HFF-Myc (cell line): ENCODE results near the gene RBM4.
"Not testable (repeated sequence)": the region's sequence is repeated elsewhere in the genome, so short reads cannot be mapped to it uniquely, and the experiment has no call there.

ENCODE experiments used
- DNase-seq: peaks from one replicate; pipeline ENCODE4 v3.0.0-alpha.2; 2011; ENCODE audit warnings: low read depth; ENCODE audit errors: extremely low read depth
- H3K4me3 ChIP-seq: replicated peaks from 2 replicates; pipeline ENCODE4 v1.5.1; 2011; ENCODE audit warnings: low read depth, mild to moderate bottlenecking, control low read depth, low read length
- CTCF ChIP-seq: IDR thresholded peaks from 2 replicates; pipeline ENCODE4 v1.5.1; 2012; ENCODE audit warnings: mild to moderate bottlenecking, low read depth, low read length, control low read depth; ENCODE audit errors: missing control alignments

The RBM4 gene, protein sequence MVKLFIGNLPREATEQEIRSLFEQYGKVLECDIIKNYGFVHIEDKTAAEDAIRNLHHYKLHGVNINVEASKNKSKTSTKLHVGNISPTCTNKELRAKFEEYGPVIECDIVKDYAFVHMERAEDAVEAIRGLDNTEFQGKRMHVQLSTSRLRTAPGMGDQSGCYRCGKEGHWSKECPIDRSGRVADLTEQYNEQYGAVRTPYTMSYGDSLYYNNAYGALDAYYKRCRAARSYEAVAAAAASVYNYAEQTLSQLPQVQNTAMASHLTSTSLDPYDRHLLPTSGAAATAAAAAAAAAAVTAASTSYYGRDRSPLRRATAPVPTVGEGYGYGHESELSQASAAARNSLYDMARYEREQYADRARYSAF

DNA sequence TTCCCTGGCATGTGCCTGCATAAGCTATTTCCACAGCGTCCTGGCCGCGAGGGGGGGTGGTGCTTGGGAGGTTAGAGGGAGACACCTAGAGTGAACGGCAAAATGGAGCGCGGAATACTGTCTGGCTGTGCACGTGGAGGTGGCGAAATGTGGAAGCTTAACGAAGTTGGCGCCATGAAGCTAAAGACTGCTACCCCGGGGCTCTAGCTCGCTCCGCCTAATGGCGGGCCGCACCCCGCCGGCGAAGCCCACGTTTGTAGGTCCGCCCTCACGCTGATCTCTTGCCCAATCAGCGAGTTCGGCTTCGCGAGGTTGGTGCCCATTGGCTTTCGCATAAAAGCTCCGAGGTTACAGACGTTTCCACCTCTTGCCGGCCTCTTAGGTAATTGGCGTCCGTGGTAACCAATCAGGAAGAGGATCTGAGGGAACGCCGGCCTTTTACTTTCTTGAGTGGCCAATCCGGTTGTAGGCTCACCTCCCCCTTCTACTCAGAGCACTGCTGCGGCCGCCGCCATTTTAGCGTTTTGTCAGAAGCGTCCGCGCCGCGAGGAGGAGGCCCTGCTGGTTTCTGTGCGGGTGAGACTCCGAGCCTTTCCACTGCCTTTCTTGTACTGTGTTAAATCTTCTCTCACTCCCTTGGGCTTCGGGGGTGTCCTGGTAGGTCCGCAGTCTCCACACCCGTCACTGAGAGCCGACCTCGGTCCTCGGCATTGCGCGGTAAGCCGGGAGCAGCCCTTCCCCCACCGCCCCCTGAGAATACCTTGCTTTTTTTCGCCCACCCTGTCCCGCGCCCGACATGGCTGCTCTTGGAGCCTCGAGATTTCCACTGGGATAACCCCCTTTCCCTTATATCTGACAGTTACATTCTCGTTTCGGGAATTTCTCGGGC is at the start of gene RBM4:
RBM4 (plus strand) TSS at position 527 of the 889 bp plus-strand sequence. CDS start 1,009 bp downstream, outside the sequence.
- peak within 1 kb of the TSS; percentile 95 for H3K4me3 ChIP-seq
- TF ChIP-seq CTCF: no peak
- peak; percentile 100 for DNase-seq

DNA sequence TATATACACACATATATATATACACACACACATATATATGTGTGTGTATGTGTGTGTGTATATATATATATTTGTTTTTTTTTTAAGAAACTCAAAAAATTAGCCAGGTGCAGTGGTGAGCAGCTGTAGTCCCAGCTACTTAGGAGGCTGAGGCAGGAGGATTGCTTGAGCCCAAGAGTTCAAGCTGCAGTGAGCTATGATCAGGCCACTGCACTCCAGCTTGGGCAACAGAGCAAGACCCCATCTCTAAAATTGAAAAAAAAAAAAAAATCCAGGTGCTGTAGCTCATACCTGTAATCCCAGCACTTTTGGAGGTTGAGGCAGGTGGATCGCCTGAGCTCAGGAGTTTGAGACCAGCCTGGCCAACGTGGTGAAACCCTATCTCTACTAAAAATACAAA is 49.2 kb upstream of the RBM4 start:
- H3K4me3 ChIP-seq, DNase-seq: not testable (repeated sequence)

DNA sequence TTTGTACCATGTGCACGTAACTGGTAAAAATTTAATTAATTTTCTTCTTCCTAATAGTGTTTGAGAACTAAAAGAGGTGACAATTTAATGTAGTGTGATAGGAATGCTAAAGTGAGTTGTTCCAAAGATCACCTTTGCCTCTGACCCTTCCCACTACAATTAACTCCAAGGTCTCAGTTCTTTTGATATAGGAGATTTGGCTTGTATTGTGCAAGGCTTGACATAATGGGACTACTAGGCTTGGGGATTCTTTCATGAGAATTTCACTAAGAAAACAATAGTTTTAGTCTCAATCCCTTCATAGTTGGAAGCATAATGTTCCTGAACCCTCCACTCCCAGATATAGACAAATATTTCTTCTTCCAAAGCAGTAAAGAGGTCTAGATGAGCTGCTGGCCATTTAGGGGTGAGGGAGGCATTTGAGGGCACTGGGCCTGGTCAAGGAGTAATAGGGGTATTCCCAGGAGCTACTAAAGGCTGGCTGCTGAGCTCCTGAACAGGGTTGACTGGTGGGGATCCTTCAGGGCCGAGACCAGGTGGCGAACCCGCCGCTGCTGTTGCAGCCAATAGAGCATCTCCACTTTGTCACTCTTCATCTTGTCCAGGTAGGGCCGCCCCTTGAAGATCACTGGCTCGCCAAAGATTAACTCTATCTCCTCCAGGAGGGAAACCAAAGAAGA is 48.4 kb upstream of the RBM4 start:
- DNase-seq: no peak
- no peak for TF ChIP-seq CTCF

GRCh38 chr11:66591175-66591574 is 47.3 kb upstream of the RBM4 start:
- no peak overlapping the region for H3K4me3 ChIP-seq
- TF ChIP-seq CTCF: no peak

More for the DNA sequence above, 48.4 kb upstream of the RBM4 start:
- no peak overlapping the region for H3K4me3 ChIP-seq

DNA sequence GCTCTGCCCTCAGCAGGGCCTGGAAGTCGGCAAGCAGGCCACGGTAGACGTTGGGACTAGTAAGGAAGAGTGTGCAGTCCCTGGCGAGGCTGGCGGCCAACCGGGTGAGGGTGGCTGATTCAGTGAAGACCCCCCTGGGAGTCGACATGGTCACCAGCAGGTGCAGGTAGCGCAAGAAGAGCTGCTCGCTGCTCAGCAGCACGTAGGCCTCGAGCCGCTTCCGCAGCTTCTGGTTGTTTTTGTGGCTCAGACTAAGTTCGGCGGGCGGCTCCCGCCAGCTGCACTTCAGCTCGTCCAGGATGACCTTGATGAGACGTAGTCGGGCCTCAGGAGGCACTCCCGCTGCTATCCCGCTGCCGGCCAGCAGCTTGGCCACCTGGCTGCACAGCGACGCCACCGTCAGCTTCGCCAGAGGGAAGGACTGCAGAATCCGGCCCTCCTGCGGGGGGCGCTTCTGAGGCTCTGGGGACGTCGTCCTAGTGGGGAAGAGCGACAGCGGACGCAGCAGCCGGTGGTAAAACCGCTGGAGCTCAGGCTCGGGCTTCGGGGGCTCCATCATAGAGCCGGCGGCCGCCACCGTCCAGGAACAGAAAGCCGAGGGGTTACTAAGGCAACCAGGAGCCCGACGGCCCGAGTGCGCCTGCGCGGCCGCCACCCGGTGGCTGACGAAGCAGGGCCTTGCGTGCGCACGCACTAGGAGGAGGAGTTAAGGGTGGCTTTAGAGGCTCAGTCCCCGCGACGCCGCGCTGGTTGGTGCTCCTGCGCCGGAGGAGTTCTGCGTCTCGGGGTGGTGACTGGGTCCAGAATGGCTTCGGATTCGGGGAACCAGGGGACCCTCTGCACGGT is 45.8 kb upstream of the RBM4 start, which contains the start of the genes CCDC87 and CCS:
CCDC87 (minus strand) TSS at position 607 of the 846 bp plus-strand sequence; CDS start at position 559, 48 bp downstream.
CCS (plus strand) TSS at position 729 of the 846 bp plus-strand sequence; CDS start at position 806, 77 bp downstream.
- TF ChIP-seq CTCF: peak; percentile 62
- peak; percentile 70 for DNase-seq
- H3K4me3 ChIP-seq: peak within 1 kb of the TSS; percentile 59

More at GRCh38 chr11:66591175-66591574, 47.3 kb upstream of the RBM4 start:
- DNase-seq: no peak

- no peak for DNase-seq
- H3K4me3 ChIP-seq: peak overlapping the region; percentile 59
- TF ChIP-seq CTCF: no peak
Measured at GRCh38 chr11:66593303-66593635, 45.2 kb upstream of the RBM4 start.
